ENCODE measurements around the gene DCLK2. TPM values are rescaled to one million over a fixed set of nuclear protein-coding genes. Genes with fewer than 3 reads are reported as not detected.

The DCLK2 gene
- total and polyA plus RNA-seq, 7 experiments from 2014 or later: 0.06 to 0.56 (median 0.11) TPM; not detected in 4

DNA sequence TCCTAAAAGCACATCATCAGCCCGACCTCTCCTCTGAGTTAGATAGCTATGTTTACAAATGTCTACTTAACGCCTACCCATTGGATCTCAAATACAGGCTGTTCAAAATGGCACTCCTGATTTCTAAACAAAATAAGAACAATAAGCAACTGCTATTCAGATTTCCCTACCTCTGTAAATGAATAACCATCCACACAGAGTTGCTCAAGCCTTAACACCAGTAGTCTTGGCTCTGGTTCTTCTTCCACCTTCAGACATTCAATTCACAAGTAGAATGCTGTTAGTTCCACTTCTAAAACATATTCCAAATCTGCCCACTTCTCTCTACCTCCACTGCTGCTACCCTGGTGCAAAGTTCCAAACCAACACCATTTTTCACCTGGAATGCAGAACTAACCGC lies 27.1 kb upstream of the DCLK2 start:
- peaks cover 0 to 9% (median 0%) of the 10 kb centered on the region in 5 donors for H3K27me3 Mint-ChIP-seq
- no peaks in the 10 kb centered on the region for H3K36me3 Mint-ChIP-seq
- ChIA-PET CTCF (no interaction called here), POLR2A (no interaction called here)
- H3K27me3 ChIP-seq (ENCODE audit: control insufficient read depth in 2 of 2, insufficient read depth in 2 of 2, low read length in 2 of 2): peaks cover 0 to 3% of the 10 kb centered on the region in 2 donors
- no peaks in the 10 kb centered on the region for H3K4me1 ChIP-seq (ENCODE audit: control insufficient read depth in 2 of 2, insufficient read depth in 2 of 2, low read length in 2 of 2)
- intact Hi-C loops (cut with micrococcal nuclease): no loop called here
- no peak overlapping the region for H3K27ac Mint-ChIP-seq
- ATAC-seq (no peak), DNase-seq (no peak)
- no peak overlapping the region for H3K4me3 Mint-ChIP-seq
- H3K9me3 Mint-ChIP-seq: peaks cover 0 to 7% (median 4%) of the 10 kb centered on the region in 11 donors
- no peaks in the 10 kb centered on the region for H3K4me1 Mint-ChIP-seq
- no peak overlapping the region for H3K27ac ChIP-seq (ENCODE audit: low read depth, low read length)
- H3K9me3 ChIP-seq (ENCODE audit: control insufficient read depth in 2 of 3, low read length in 3 of 3): no peaks in the 10 kb centered on the region
- no peak overlapping the region for H3K4me3 ChIP-seq (ENCODE audit: low read length)
- no peaks in the 10 kb centered on the region for H3K36me3 ChIP-seq (ENCODE audit: control insufficient read depth in 2 of 3, insufficient read depth in 3 of 3, low read length in 3 of 3)

DNA sequence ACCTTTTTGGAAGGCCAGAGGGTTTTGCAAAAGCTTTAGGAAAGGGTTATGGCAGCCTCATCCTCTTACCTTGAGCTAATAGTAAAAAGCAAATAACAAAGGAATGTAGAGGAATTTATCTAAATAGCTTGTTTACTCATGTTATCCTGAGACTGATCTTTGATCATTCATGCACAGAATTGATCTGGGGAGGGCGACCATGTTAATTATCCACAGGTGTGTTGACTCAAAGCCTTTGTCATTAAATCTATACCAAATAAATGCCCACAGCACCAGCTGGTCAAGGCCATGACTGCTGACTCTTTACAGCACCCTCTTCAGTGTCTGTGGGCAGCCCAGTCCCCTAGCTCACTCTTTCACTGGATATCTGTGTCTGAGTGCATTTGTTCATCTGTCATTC lies 22.8 kb upstream of the DCLK2 start:
- no peaks in the 10 kb centered on the region for H3K36me3 Mint-ChIP-seq

DNA sequence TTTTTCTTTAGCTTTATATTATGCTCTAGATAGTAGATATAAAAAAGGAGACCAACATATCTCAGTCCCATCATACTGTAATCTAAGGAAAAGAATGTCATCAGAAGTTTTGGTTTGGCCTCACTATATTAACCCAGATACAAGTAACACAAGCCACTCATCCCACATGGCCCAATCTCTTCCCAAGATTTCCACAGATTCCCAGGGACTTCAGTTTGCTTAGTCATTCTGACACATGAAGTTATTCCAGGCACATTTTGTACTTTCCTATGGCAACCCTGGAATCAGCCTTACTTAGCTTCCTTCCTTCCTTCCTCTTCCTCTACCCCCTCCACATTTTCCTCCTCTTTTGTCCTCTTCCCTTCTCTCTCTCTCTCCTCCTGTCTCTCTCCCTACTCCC lies 21.7 kb upstream of the DCLK2 start:
- H3K9me3 ChIP-seq (ENCODE audit: control insufficient read depth in 2 of 3, low read length in 3 of 3): no peaks in the 10 kb centered on the region

More for the DNA sequence above, 22.8 kb upstream of the DCLK2 start:
- intact Hi-C loops (cut with micrococcal nuclease): no loop called here
- Mint-ChIP-seq H3K27me3 (peaks cover 0 to 11% (median 5%) of the 10 kb centered on the region in 5 donors), H3K4me1 (no peaks in the 10 kb centered on the region), H3K4me3 (no peak overlapping the region), H3K27ac (no peak overlapping the region), H3K9me3 (peaks cover 0 to 13% (median 5%) of the 10 kb centered on the region in 11 donors)
- Histone ChIP-seq H3K4me3 (ENCODE audit: low read length) (no peak overlapping the region), H3K36me3 (ENCODE audit: control insufficient read depth in 2 of 3, insufficient read depth in 3 of 3, low read length in 3 of 3) (no peaks in the 10 kb centered on the region), H3K27me3 (ENCODE audit: control insufficient read depth in 2 of 2, insufficient read depth in 2 of 2, low read length in 2 of 2) (no peaks in the 10 kb centered on the region), H3K27ac (ENCODE audit: low read depth, low read length) (no peak overlapping the region), H3K9me3 (ENCODE audit: control insufficient read depth in 2 of 3, low read length in 3 of 3) (no peaks in the 10 kb centered on the region), H3K4me1 (ENCODE audit: control insufficient read depth in 2 of 2, insufficient read depth in 2 of 2, low read length in 2 of 2) (no peaks in the 10 kb centered on the region)
- CTCF ChIA-PET: no interaction called here
- DNase-seq (no peak), ATAC-seq (no peak)
- POLR2A ChIA-PET: interaction anchor here (0.6 kb wide), 1 partner anchor 71 kb away, joined by 3 read pairs; no protein-coding TSS in a partner anchor

DNA sequence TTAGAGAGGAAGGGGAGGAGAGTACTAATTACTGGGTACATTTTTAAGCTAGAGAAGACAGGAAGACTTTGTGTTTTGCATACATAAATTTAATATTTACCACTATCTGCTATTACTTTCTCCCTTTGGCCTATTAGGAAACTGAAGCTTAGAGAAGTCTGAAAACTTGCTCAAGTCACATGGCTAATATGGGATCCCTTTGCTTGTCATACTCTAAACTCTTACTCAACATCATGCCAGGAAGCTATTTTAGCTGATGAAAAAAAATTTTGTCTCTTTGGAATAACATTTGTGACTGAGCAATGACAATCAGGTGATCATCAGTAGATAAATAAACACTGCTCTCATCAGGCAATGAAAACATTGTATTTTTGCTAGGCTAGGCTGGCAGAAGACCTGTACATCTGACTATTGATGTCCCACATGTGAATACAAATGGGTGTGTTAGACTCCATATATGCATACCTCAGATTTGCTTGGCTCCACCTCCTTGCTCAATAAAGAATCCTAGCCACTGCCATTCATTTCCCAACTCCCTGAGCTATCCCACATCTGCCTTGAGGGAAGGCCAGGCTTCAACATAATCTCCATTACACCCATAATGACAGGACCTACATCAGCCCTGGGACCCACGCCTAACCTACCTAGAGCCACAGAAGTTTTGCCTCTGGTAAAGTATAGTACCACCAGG lies 17.0 kb upstream of the DCLK2 start:
- no peaks in the 10 kb centered on the region for H3K36me3 ChIP-seq (ENCODE audit: control insufficient read depth in 2 of 3, insufficient read depth in 3 of 3, low read length in 3 of 3)
- intact Hi-C loops (cut with micrococcal nuclease): no loop called here
- H3K27me3 ChIP-seq (ENCODE audit: control insufficient read depth in 2 of 2, insufficient read depth in 2 of 2, low read length in 2 of 2): peaks cover 0 to 4% of the 10 kb centered on the region in 2 donors
- H3K4me1 ChIP-seq (ENCODE audit: control insufficient read depth in 2 of 2, insufficient read depth in 2 of 2, low read length in 2 of 2): no peaks in the 10 kb centered on the region
- H3K9me3 ChIP-seq (ENCODE audit: control insufficient read depth in 2 of 3, low read length in 3 of 3): no peaks in the 10 kb centered on the region
- no peak overlapping the region for H3K4me3 ChIP-seq (ENCODE audit: low read length)
- peaks cover 5 to 29% (median 11%) of the 10 kb centered on the region in 5 donors for H3K27me3 Mint-ChIP-seq
- ChIA-PET CTCF (no interaction called here), POLR2A (no interaction called here)
- ATAC-seq: no peak
- peaks cover 0 to 13% (median 2%) of the 10 kb centered on the region in 11 donors for H3K9me3 Mint-ChIP-seq
- H3K27ac Mint-ChIP-seq: no peak overlapping the region
- H3K36me3 Mint-ChIP-seq: no peaks in the 10 kb centered on the region
- no peaks in the 10 kb centered on the region for H3K4me1 Mint-ChIP-seq
- no peak overlapping the region for H3K4me3 Mint-ChIP-seq
- H3K27ac ChIP-seq (ENCODE audit: low read depth, low read length): no peak overlapping the region
- no peak for DNase-seq

More for the DNA sequence above, 21.7 kb upstream of the DCLK2 start:
- Histone ChIP-seq H3K27me3 (ENCODE audit: control insufficient read depth in 2 of 2, insufficient read depth in 2 of 2, low read length in 2 of 2) (no peaks in the 10 kb centered on the region), H3K36me3 (ENCODE audit: control insufficient read depth in 2 of 3, insufficient read depth in 3 of 3, low read length in 3 of 3) (no peaks in the 10 kb centered on the region), H3K4me1 (ENCODE audit: control insufficient read depth in 2 of 2, insufficient read depth in 2 of 2, low read length in 2 of 2) (no peaks in the 10 kb centered on the region), H3K27ac (ENCODE audit: low read depth, low read length) (no peak overlapping the region), H3K4me3 (ENCODE audit: low read length) (no peak overlapping the region)
- Mint-ChIP-seq H3K9me3 (peaks cover 0 to 19% (median 5%) of the 10 kb centered on the region in 11 donors), H3K27ac (no peak overlapping the region), H3K4me3 (no peak overlapping the region), H3K36me3 (no peaks in the 10 kb centered on the region), H3K4me1 (no peaks in the 10 kb centered on the region), H3K27me3 (peaks cover 0 to 14% (median 5%) of the 10 kb centered on the region in 5 donors)
- ATAC-seq (no peak), DNase-seq (no peak)
- ChIA-PET POLR2A (no interaction called here), CTCF (no interaction called here)
- intact Hi-C loops (cut with micrococcal nuclease): no loop called here

DNA sequence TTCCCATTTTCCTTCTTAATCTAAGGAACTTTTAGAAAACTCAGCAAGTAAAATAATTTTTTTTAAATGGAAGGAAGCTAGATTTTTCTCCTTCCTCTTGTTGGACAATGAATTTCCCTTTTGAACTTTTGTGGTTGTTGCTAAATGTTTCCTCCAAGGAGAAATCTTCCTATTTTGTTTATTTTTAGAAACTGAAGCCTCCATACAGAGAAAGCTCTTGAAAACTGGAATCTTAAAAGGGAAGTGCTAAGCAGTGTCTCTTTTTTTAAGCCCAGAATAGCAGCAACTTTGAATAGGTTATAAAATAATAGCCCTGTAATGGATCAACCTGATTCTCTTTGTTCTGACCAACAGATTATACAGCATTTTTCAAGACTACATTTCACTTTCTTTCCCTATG lies 15.1 kb upstream of the DCLK2 start:
- POLR2A ChIA-PET: no interaction called here
- no peak for DNase-seq
- no peaks in the 10 kb centered on the region for H3K4me1 ChIP-seq (ENCODE audit: control insufficient read depth in 2 of 2, insufficient read depth in 2 of 2, low read length in 2 of 2)
- Mint-ChIP-seq H3K9me3 (peaks cover 0 to 8% (median 1%) of the 10 kb centered on the region in 11 donors), H3K27me3 (peaks cover 5 to 34% (median 25%) of the 10 kb centered on the region in 5 donors), H3K4me3 (no peak overlapping the region), H3K4me1 (no peaks in the 10 kb centered on the region), H3K27ac (no peak overlapping the region), H3K36me3 (no peaks in the 10 kb centered on the region)
- CTCF ChIA-PET: no interaction called here
- H3K9me3 ChIP-seq (ENCODE audit: control insufficient read depth in 2 of 3, low read length in 3 of 3): no peaks in the 10 kb centered on the region
- H3K27me3 ChIP-seq (ENCODE audit: control insufficient read depth in 2 of 2, insufficient read depth in 2 of 2, low read length in 2 of 2): peaks cover 0 to 4% of the 10 kb centered on the region in 2 donors
- ATAC-seq: no peak
- no peak overlapping the region for H3K27ac ChIP-seq (ENCODE audit: low read depth, low read length)
- intact Hi-C loops (cut with micrococcal nuclease): no loop called here
- no peak overlapping the region for H3K4me3 ChIP-seq (ENCODE audit: low read length)
- no peaks in the 10 kb centered on the region for H3K36me3 ChIP-seq (ENCODE audit: control insufficient read depth in 2 of 3, insufficient read depth in 3 of 3, low read length in 3 of 3)

DNA sequence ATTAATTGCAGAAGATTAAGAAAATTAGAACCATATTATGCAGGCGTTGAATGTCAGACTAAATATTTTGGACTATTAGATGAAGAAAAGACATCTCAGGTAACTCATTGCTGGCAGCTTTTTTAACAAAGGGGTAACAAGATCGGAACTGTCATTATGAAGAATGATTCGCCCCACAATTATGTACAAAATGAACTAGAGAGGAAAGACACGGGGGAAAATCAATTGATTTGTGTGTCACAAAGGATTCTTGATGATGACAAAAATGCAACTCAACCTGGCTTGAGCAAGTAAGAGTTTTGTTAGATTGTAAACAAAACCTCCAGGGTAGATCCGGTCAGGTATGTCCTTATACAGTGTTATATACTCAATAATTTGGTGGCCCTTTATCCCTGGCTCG lies 12.5 kb upstream of the DCLK2 start:
- Mint-ChIP-seq H3K4me1 (no peaks in the 10 kb centered on the region), H3K9me3 (peaks cover 0 to 6% (median 0%) of the 10 kb centered on the region in 11 donors), H3K27ac (no peak overlapping the region), H3K27me3 (peaks cover 9 to 29% (median 26%) of the 10 kb centered on the region in 5 donors), H3K4me3 (no peak overlapping the region), H3K36me3 (no peaks in the 10 kb centered on the region)
- DNase-seq (no peak), ATAC-seq (no peak)
- Histone ChIP-seq H3K36me3 (ENCODE audit: control insufficient read depth in 2 of 3, insufficient read depth in 3 of 3, low read length in 3 of 3) (no peaks in the 10 kb centered on the region), H3K4me1 (ENCODE audit: control insufficient read depth in 2 of 2, insufficient read depth in 2 of 2, low read length in 2 of 2) (no peaks in the 10 kb centered on the region), H3K27ac (ENCODE audit: low read depth, low read length) (no peak overlapping the region), H3K9me3 (ENCODE audit: control insufficient read depth in 2 of 3, low read length in 3 of 3) (no peaks in the 10 kb centered on the region), H3K27me3 (ENCODE audit: control insufficient read depth in 2 of 2, insufficient read depth in 2 of 2, low read length in 2 of 2) (peaks cover 0 to 4% of the 10 kb centered on the region in 2 donors), H3K4me3 (ENCODE audit: low read length) (no peak overlapping the region)
- ChIA-PET CTCF (no interaction called here), POLR2A (no interaction called here)
- intact Hi-C loops (cut with micrococcal nuclease): no loop called here

DNA sequence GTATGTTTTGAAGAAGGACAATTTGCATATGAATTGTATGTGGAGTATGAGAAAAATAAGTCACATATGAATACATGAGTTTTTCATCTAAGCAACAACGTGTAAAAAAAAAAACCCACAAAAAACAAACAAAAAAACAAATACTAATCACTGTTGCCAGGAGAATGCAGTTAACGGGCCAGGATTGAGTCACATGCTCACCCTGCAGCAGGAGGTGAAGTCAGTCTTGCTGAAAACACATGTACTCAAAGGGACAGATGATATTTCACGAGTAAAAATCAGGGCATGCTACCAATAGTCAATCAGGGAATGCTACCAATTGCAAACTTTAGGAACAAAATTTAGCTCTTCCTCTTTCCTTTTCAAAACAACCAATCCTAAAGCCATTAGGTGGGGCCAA lies 10.4 kb upstream of the DCLK2 start:
- H3K36me3 Mint-ChIP-seq: no peaks in the 10 kb centered on the region
- no peaks in the 10 kb centered on the region for H3K9me3 ChIP-seq (ENCODE audit: control insufficient read depth in 2 of 3, low read length in 3 of 3)
- peaks cover 0 to 4% of the 10 kb centered on the region in 2 donors for H3K27me3 ChIP-seq (ENCODE audit: control insufficient read depth in 2 of 2, insufficient read depth in 2 of 2, low read length in 2 of 2)
- H3K4me3 ChIP-seq (ENCODE audit: low read length): no peak overlapping the region
- no peaks in the 10 kb centered on the region for H3K36me3 ChIP-seq (ENCODE audit: control insufficient read depth in 2 of 3, insufficient read depth in 3 of 3, low read length in 3 of 3)
- H3K27ac ChIP-seq (ENCODE audit: low read depth, low read length): no peak overlapping the region
- no peaks in the 10 kb centered on the region for H3K4me1 ChIP-seq (ENCODE audit: control insufficient read depth in 2 of 2, insufficient read depth in 2 of 2, low read length in 2 of 2)
- ChIA-PET POLR2A (no interaction called here), CTCF (no interaction called here)
- no peak overlapping the region for H3K4me3 Mint-ChIP-seq
- H3K27me3 Mint-ChIP-seq: peaks cover 2 to 35% (median 26%) of the 10 kb centered on the region in 5 donors
- ATAC-seq: no peak
- DNase-seq: no peak
- H3K27ac Mint-ChIP-seq: no peak overlapping the region
- peaks cover 0 to 3% (median 0%) of the 10 kb centered on the region in 11 donors for H3K9me3 Mint-ChIP-seq
- no peaks in the 10 kb centered on the region for H3K4me1 Mint-ChIP-seq
- intact Hi-C loops (cut with micrococcal nuclease): no loop called here
